RWPE2 (cell line): ENCODE results near the gene GIGYF2.
"Not testable (repeated sequence)": the region's sequence is repeated elsewhere in the genome, so short reads cannot be mapped to it uniquely, and the experiment has no call there.

Experiments
- ATAC-seq: fragments of 200-7000 bp; cut with Tn5 transposase; 3 replicates; pipeline ENCODE4 v1.9.1; 2021; ENCODE audit warnings: low read depth
- DNase-seq: peaks from one replicate; pipeline ENCODE4 v3.0.0-alpha.2; 2020; ENCODE audit warnings: low spot score
- H3K27ac ChIP-seq: fragments of 450-650 bp; 2 replicates; pipeline ENCODE4 v1.5.1; 2017; ENCODE audit warnings: mild to moderate bottlenecking; ENCODE audit not compliant: poor library complexity, severe bottlenecking
- H3K27me3 ChIP-seq: fragments of 250-450 bp; sonication (Bioruptor Pico); 2 replicates; pipeline ENCODE4 v1.5.1; 2021; ENCODE audit warnings: mild to moderate bottlenecking, moderate library complexity; ENCODE audit not compliant: insufficient read depth, poor library complexity, severe bottlenecking
- H3K36me3 ChIP-seq: fragments of 250-450 bp; sonication (Bioruptor Pico); 2 replicates; pipeline ENCODE4 v1.5.1; 2020; ENCODE audit warnings: low read depth, mild to moderate bottlenecking, moderate library complexity
- H3K4me1 ChIP-seq: fragments of 250-450 bp; sonication (Bioruptor Pico); 2 replicates; pipeline ENCODE4 v1.5.1; 2021; ENCODE audit warnings: mild to moderate bottlenecking, moderate library complexity; ENCODE audit not compliant: insufficient read depth, poor library complexity, severe bottlenecking
- H3K4me3 ChIP-seq: fragments of 250-450 bp; sonication (Bioruptor Pico); 2 replicates; pipeline ENCODE4 v1.5.1; 2021; ENCODE audit warnings: mild to moderate bottlenecking, moderate library complexity; ENCODE audit not compliant: severe bottlenecking
- H3K9me3 ChIP-seq: fragments of 250-450 bp; sonication (Bioruptor Pico); 2 replicates; pipeline ENCODE4 v1.5.1; 2021; ENCODE audit warnings: mild to moderate bottlenecking, moderate library complexity; ENCODE audit not compliant: severe bottlenecking
- CTCF ChIP-seq: fragments of 450-650 bp; IDR thresholded peaks from one replicate; pipeline ENCODE4 v1.5.1; 2017; ENCODE audit warnings: mild to moderate bottlenecking, moderate library complexity; ENCODE audit not compliant: poor library complexity, severe bottlenecking

GIGYF2 gene

DNA sequence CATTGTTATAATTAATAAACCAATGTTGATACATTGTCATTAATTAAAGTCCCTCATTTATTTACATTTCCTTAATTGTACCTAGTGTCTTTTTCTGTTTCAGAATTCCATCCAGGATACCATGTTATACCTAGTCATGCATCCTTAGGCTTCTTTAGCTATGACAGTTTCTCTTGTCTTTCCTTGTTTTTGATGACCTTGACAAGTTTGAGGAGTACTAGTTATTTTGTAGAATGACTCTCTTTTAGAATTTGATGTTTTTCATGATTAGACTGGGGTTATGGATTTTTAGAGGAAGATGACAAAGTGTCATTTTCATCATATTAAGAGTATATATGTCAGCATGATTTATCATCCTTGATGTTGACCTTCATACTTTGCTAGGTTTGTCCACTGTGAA is 16.4 kb downstream of the GIGYF2 start:
- Histone ChIP-seq H3K4me3 (no peak overlapping the region), H3K4me1 (no peaks in the 10 kb centered on the region), H3K27me3 (no peaks in the 10 kb centered on the region), H3K36me3 (peaks cover 32% of the 10 kb centered on the region), H3K9me3 (no peaks in the 10 kb centered on the region), H3K27ac (no peak overlapping the region)
- DNase-seq (no peak), ATAC-seq (no peak)
- no peak for TF ChIP-seq CTCF

- no peak overlapping the region for H3K4me3 ChIP-seq
- TF ChIP-seq CTCF = no peak
- H3K27me3 ChIP-seq = no peaks in the 10 kb centered on the region
- ATAC-seq (no peak), DNase-seq (no peak)
- no peaks in the 10 kb centered on the region for H3K4me1 ChIP-seq
- H3K9me3 ChIP-seq = no peaks in the 10 kb centered on the region
- peaks cover 30% of the 10 kb centered on the region for H3K36me3 ChIP-seq
- no peak overlapping the region for H3K27ac ChIP-seq
Observed at GRCh38 chr2:232714969-232715368, 17.8 kb downstream of the GIGYF2 start.

DNA sequence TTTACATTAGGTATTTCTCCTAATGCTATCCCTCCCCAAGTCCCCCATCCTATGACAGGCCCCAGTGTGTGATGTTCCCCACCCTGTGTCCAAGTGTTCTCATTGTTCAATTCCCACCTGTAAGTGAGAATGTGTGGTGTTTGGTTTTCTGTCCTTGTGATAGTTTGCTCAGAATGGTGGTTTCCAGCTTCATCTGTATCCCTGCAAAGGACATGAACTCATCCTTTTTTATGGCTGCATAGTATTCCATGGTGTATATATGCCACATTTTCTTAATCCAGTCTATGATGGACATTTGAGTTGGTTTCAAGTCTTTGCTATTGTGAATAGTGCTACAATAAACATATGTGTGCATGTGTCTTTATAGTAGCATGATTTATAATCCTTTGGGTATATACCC is 22.9 kb downstream of the GIGYF2 start:
- H3K4me1 ChIP-seq, DNase-seq: not testable (repeated sequence)
- H3K36me3 ChIP-seq = peaks cover 31% of the 10 kb centered on the region

DNA sequence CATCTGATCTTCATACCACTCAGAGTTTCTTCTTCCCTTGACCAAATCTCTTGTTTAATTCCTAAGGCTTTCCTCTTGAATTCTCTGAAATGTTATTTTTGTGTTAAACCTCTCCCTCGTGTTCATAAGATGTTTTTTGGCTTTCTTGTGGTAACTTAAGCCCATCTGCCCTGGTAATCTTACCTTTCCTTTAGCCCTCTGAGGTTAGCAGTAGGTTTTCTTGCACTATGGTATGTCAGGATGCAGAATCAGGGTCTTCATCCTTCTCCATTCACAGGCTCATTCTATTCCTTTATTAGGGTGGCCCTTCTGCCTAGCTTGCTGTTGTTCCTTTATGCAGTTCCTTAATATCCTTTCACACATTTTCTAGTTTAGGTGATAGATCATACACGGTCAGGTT is 24.1 kb downstream of the GIGYF2 start:
- H3K36me3 ChIP-seq = peaks cover 43% of the 10 kb centered on the region
- no peaks in the 10 kb centered on the region for H3K9me3 ChIP-seq
- H3K4me3 ChIP-seq = no peak overlapping the region
- no peak for DNase-seq
- no peak for ATAC-seq
- H3K4me1 ChIP-seq = no peaks in the 10 kb centered on the region
- H3K27ac ChIP-seq = no peak overlapping the region
- no peak for TF ChIP-seq CTCF
- H3K27me3 ChIP-seq = no peaks in the 10 kb centered on the region

More for the DNA sequence above, 22.9 kb downstream of the GIGYF2 start:
- H3K27ac ChIP-seq, H3K27me3 ChIP-seq, H3K9me3 ChIP-seq, H3K4me3 ChIP-seq, ATAC-seq: not testable (repeated sequence)

DNA sequence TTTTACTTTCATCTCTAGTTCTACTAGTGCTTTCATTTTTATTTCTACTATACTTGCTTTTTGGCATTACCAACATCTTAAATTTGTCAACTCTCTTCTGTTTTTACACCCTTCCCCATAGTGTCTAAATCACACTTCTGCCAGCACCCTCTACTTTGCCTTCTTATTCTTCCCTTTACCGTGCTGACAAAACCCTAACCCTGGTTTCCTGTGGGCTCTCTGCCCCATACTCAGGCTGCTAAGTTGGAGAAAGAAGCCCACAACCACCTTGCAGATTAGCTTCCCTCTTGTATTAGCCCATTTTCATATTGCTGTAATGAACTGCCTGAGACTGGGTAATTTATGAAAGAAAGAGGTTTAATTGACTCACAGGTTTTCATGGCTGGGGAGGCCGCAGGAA is 24.8 kb downstream of the GIGYF2 start:
- no peak overlapping the region for H3K4me3 ChIP-seq
- H3K27ac ChIP-seq = no peak overlapping the region
- H3K27me3 ChIP-seq = no peaks in the 10 kb centered on the region
- H3K36me3 ChIP-seq = peaks cover 48% of the 10 kb centered on the region
- no peaks in the 10 kb centered on the region for H3K9me3 ChIP-seq
- H3K4me1 ChIP-seq = no peaks in the 10 kb centered on the region
- DNase-seq = no peak
- no peak for ATAC-seq
- no peak for TF ChIP-seq CTCF
